C4-2B (cell line): ENCODE results near the gene DDX42.

Source experiments
- H3K27ac ChIP-seq: fragments of 450-650 bp; 2 replicates; pipeline ENCODE4 v1.5.1; 2017
- CTCF ChIP-seq: fragments of 450-650 bp; conservative IDR thresholded peaks from 2 replicates; pipeline ENCODE4 v1.5.1; 2017; ENCODE audit warnings: mild to moderate bottlenecking
- ZFX ChIP-seq: fragments of 450-650 bp; IDR thresholded peaks from 2 replicates; pipeline ENCODE4 v1.6.1; 2017

DDX42 gene

GRCh38 chr17:63823659-63824331 lies 49.8 kb downstream of the DDX42 start:
- TF ChIP-seq ZFX (no peak), CTCF (no peak)
- no peak overlapping the region for H3K27ac ChIP-seq

GRCh38 chr17:63824362-63824761 lies 50.4 kb downstream of the DDX42 start:
- TF ChIP-seq ZFX: no peak
- TF ChIP-seq CTCF: no peak
- no peak overlapping the region for H3K27ac ChIP-seq

DNA sequence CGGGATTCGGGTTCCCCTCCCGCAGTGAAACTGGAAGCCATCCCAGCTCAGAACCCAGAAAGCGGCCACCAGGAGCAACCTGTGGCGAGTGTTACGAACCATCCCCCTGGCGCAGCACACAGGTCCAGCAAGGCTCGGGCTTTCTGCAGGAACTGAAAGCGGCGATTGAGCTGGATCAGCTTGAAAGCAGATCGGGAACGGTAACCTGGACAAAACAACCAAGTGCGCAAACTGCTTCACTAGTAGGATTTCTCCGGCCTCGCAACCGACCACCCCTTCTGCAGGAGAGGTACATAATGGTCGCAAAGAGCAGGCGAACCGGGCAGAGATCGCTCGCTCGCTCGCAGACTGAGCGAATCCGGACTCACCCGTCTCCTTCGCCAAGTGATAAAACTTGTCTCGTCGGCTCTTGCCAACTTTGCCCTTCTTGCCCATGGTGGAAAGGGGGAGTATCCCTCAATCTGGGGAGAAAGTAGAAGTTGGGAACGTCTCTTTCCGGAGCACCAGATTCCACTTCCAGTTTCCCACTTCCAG lies 52.6 kb downstream of the DDX42 start:
- TF ChIP-seq ZFX: no peak
- TF ChIP-seq CTCF: no peak
- peak overlapping the region; percentile 98 for H3K27ac ChIP-seq

DNA sequence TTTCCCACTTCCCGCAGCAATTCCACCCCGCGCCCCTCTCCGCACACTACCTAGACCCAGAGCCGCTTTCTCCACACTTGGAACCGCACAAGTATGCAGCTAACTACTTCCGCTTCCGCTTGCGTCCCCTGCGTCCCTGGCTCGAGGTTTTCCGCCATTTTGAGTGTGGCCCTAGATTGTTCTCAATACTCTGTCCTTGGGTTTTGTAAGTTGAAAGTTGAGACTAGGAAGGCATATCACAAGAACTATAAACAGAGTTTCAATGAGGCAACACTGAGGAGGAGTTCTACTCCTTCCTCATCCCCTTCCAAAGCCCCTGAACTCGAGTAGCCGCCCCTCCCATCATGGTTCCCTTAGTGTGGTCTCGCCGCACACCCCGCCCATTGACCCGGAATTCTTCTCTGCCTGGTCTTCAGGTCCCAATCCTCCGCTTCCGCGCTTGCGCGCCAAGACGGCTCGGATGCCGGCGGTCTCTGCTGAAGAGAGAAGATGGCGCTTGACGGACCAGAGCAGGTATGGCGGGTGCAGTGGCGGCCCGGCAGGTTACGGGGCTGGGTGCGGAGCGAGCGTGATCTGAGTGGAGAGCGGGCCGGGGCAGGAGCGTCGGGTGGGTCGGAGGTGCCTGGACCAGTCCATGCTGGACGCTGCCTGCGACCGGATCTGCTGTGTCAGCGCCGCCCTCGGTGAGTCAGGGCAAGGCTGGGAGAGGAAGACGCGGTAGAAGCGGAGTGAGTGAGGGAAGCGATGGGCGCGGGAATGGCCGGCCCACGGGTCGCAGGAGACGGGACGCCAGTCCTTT lies 53.2 kb downstream of the DDX42 start, which contains the start of the genes FTSJ3 and PSMC5:
TSS of gene FTSJ3 (minus strand) at position 662 of the 799 bp plus-strand sequence. CDS start 761 bp downstream, outside the sequence.
TSS of gene PSMC5 (plus strand) at position 430 of the 799 bp plus-strand sequence. CDS start at position 490, 60 bp downstream.
- H3K27ac ChIP-seq: peak within 1 kb of the TSS; percentile 98
- peak; percentile 76 for TF ChIP-seq CTCF
- TF ChIP-seq ZFX: no peak

DNA sequence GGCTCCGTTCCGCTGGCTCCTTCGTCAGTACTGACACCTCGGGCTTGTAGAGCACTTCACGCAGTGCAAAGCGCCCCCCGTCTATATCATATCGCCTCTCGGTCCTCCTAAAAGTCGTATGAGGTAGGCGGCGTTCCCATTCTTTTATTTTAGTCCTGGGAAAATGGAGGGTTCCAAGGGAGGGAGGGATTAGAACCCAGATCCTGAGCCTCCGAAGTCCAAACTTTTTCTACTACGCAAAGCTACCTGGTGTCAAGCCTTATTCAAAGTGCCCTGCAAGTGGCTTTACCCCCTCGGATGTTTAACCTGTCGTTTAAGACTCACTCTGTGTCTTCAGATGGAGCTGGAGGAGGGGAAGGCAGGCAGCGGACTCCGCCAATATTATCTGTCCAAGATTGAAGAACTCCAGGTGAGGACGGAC lies 53.8 kb downstream of the DDX42 start:
- H3K27ac ChIP-seq: peak overlapping the region; percentile 98
- TF ChIP-seq CTCF: peak; percentile 46
- no peak for TF ChIP-seq ZFX

- no peak for TF ChIP-seq CTCF
- TF ChIP-seq ZFX: no peak
- no peak overlapping the region for H3K27ac ChIP-seq
Measured at GRCh38 chr17:63828936-63829335, 55.0 kb downstream of the DDX42 start.

DNA sequence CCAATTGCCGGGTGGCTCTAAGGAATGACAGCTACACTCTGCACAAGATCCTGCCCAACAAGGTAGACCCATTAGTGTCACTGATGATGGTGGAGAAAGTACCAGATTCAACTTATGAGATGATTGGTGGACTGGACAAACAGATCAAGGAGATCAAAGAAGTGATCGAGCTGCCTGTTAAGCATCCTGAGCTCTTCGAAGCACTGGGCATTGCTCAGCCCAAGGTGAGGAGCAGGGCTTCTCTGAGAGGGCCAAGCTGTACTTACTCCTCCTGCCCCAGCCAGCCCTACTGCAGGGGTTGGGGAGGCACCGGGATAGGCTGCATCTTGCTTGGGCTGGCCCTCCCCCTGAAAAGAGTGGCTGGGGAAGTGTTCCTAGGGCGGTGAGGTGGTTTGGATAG lies 56.3 kb downstream of the DDX42 start:
- TF ChIP-seq ZFX (no peak), CTCF (no peak)
- no peak overlapping the region for H3K27ac ChIP-seq
